Right lobe of liver (tissue), 6 donors: ENCODE measurements around the gene ZNF451. TPM values are rescaled to one million over a fixed set of nuclear protein-coding genes. Genes with fewer than 3 reads are reported as not detected.

Source experiments
- ATAC-seq, 4 donors: fragments of 200-7000 bp; cut with Tn5 transposase; one replicate each; pipeline ENCODE4 v1.9.1; 2020; ENCODE audit warnings: mild to moderate bottlenecking in 4 of 4, moderate library complexity in 4 of 4
- DNase-seq, 3 donors: peaks; one replicate each; pipeline ENCODE4 v3.0.0-alpha.2; 2020
- H3K27ac ChIP-seq, 3 donors: fragments of 200-600 bp; one replicate each; pipeline ENCODE4 v1.8.0; 2022
- H3K27me3 ChIP-seq, 2 donors: fragments of 200-600 bp; one replicate each; pipeline ENCODE4 v1.8.0; 2022
- H3K36me3 ChIP-seq, 4 donors: fragments of 200-600 bp; sonication (generic) in 1 of 4; one replicate each; pipeline versions ENCODE4 v1.5.1 to v1.8.0; 2017 to 2022; ENCODE audit warnings: control low read depth in 1 of 4
- H3K4me1 ChIP-seq, 4 donors: fragments of 200-600 bp; sonication (generic) in 1 of 4; one replicate each; pipeline versions ENCODE4 v1.5.1 to v1.8.0; 2017 to 2022; ENCODE audit warnings: control low read depth in 1 of 4
- H3K4me3 ChIP-seq, 3 donors: fragments of 200-600 bp; one replicate each; pipeline ENCODE4 v1.8.0; 2022
- H3K9me3 ChIP-seq, 4 donors: fragments of 200-600 bp; sonication (generic) in 1 of 4; one replicate each; pipeline versions ENCODE4 v1.5.1 to v1.8.0; 2017 to 2022; ENCODE audit warnings: control low read depth in 1 of 4
- POLR2A ChIP-seq: fragments of 450-650 bp; IDR thresholded peaks from one replicate; pipeline ENCODE4 v1.6.1; 2017; ENCODE audit warnings: antibody characterized with exemption, mild to moderate bottlenecking
- WGBS: methylation state at CpG from one replicate; pipeline ENCODE4 v1.1.6; 2018; ENCODE audit warnings: low coverage, low lambda C conversion rate; ENCODE audit not compliant: insufficient coverage; ENCODE audit errors: missing lambda C conversion rate; 5-methylcytosine and 5-hydroxymethylcytosine counted together
- intact Hi-C, 2 donors: fragments of 100-400 bp; cut with DNase I; formaldehyde crosslinking; loops; one replicate each; pipeline versions ENCODE4 v1.11.2 to v1.14.1; 2022
- total RNA-seq, 6 experiments: library from RNA; depleted of rRNA in 2 of 6; stranded (reverse); fragments of >200 nt in 2 of 6; fragmentation: NEBNext Ultra II Directional in 3 of 6; extraction: Animal tissue kit (Norgen Biotek cat#: 25700) in 3 of 6; gene quantifications; one replicate each; pipeline versions ENCODE4 v1.1.0 to v1.2.4, GENCODE V29; 2016 to 2023
- TF ChIP-seq, protein P1 (sequence below), 4 donors: fragments of 200-600 bp in 3 of 4; fragments of 450-650 bp in 1 of 4; IDR thresholded peaks; one replicate each; pipeline versions ENCODE4 v1.5.1 to v1.8.0; 2016 to 2022; ENCODE audit warnings: antibody characterized with exemption in 4 of 4, mild to moderate bottlenecking in 2 of 4
- donor health status: DM: no; HTN: yes; CAD: no.
- donor health status: DM: no; HTN: no; CAD: no.
- donor health status: DM: no; HTN: no; CAD: no.
- donor health status: DM: no; HTN: yes; CAD: no.
- donor health status: DM: no; HTN: yes; CAD: no.

ZNF451 gene
- total RNA-seq, 6 experiments from 2014 or later = 14.4 to 24.9 (median 19.1) TPM

DNA sequence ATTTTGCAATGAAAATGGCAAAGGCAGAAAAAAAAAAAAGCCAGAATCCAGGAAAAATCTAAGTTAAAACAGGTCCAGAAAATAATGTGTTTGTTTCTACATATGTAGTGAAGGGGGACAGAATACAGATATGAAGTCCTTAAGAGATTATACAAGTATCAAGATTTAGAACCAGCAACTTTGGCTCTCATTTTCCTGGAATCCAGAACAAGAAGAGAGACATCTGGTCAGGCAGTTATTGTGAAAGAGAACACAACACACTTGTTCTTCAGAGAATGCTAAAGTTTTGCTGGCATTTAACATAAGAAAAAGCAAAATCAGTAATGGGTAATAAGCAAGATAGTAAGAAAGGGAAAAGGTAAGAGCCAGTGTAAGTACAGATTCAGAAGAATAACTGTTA, 103.2 kb downstream of the ZNF451 start:
- intact Hi-C loops = no loop called here
- DNase-seq (no peak), ATAC-seq (no peak)
- H3K4me1 ChIP-seq = peaks cover 0 to 2% (median 0%) of the 10 kb centered on the region in 4 donors
- H3K27ac ChIP-seq = no peak overlapping the region
- no peaks in the 10 kb centered on the region for H3K27me3 ChIP-seq
- H3K9me3 ChIP-seq = no peaks in the 10 kb centered on the region
- H3K36me3 ChIP-seq = no peaks in the 10 kb centered on the region
- TF ChIP-seq, protein P1, sequence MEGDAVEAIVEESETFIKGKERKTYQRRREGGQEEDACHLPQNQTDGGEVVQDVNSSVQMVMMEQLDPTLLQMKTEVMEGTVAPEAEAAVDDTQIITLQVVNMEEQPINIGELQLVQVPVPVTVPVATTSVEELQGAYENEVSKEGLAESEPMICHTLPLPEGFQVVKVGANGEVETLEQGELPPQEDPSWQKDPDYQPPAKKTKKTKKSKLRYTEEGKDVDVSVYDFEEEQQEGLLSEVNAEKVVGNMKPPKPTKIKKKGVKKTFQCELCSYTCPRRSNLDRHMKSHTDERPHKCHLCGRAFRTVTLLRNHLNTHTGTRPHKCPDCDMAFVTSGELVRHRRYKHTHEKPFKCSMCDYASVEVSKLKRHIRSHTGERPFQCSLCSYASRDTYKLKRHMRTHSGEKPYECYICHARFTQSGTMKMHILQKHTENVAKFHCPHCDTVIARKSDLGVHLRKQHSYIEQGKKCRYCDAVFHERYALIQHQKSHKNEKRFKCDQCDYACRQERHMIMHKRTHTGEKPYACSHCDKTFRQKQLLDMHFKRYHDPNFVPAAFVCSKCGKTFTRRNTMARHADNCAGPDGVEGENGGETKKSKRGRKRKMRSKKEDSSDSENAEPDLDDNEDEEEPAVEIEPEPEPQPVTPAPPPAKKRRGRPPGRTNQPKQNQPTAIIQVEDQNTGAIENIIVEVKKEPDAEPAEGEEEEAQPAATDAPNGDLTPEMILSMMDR (IDR thresholded peaks at IDR 0.05) = no peak
- TF ChIP-seq POLR2A = no peak
- H3K4me3 ChIP-seq = no peak overlapping the region

DNA sequence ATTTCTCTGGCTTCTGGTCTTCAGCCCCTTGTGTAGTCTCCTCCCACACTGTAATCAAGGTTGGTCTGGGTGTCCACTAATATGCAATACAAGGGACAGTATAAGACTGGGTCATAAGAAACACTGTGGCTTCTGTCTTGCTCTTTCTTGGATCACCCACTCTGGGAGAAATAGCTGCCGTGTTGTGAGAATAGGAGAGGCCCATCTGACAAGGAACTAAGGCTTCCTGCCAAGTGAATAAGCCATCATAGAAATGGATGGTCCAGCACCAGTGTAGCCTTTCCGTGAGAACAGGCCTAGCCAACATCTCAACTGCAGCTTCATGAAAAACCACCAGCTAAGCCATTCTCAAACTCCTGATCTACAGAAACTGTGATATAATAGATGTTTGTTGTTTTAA, 105.5 kb downstream of the ZNF451 start:
- no peak for ATAC-seq
- 92% methylated on average over 2 of the region's 2 CpGs for WGBS
- no peaks in the 10 kb centered on the region for H3K27me3 ChIP-seq
- DNase-seq = no peak
- intact Hi-C loops = no loop called here
- no peak overlapping the region for H3K27ac ChIP-seq
- H3K4me3 ChIP-seq = no peak overlapping the region
- H3K9me3 ChIP-seq = no peaks in the 10 kb centered on the region
- no peaks in the 10 kb centered on the region for H3K36me3 ChIP-seq
- H3K4me1 ChIP-seq = no peaks in the 10 kb centered on the region
- no peak for TF ChIP-seq POLR2A
- TF ChIP-seq, protein P1 (IDR thresholded peaks at IDR 0.05) = no peak

DNA sequence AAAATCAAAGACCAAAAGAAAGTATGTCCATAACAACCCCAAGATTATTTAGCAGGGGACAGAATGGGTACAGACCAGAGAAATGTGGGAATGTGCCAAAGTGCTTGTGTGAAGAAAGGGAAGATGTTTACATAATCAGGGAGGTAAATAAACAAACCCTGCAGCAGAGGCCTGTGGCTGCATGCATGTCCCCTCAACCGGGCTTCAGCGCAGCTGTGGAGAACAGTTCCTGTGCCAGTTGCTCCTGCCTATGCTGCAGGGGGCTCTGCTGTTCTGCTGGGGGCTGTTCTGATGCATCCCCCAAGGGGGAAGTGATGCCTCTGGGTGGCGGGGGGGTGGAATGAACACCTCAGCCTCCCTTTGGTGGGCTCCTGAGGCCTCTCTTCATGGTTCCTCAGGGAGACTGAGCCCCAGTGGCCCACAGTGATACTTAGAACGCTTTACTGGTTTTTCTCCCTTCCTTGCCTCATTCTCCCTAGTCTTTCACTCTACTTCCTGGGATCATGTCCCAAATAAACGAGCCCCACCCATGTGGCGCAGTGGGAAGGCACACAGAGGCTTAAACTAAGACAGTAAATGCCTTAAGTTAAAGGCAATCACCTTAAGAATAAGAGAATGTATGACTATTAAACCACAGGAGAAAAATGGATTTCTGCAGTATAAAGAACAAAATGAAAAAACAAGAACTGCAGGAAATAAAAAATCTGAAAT, 109.1 kb downstream of the ZNF451 start:
- Histone ChIP-seq H3K36me3 (no peaks in the 10 kb centered on the region), H3K27me3 (no peaks in the 10 kb centered on the region), H3K9me3 (no peaks in the 10 kb centered on the region), H3K4me1 (no peaks in the 10 kb centered on the region), H3K4me3 (no peak overlapping the region), H3K27ac (no peak overlapping the region)
- ATAC-seq = peak in 1 of 4 donors; percentile 12
- 83% methylated on average over 3 of the region's 6 CpGs for WGBS
- no peak for DNase-seq
- intact Hi-C loops = no loop called here
- TF ChIP-seq, protein P1 (IDR thresholded peaks at IDR 0.05) = no peak
- TF ChIP-seq POLR2A = no peak

DNA sequence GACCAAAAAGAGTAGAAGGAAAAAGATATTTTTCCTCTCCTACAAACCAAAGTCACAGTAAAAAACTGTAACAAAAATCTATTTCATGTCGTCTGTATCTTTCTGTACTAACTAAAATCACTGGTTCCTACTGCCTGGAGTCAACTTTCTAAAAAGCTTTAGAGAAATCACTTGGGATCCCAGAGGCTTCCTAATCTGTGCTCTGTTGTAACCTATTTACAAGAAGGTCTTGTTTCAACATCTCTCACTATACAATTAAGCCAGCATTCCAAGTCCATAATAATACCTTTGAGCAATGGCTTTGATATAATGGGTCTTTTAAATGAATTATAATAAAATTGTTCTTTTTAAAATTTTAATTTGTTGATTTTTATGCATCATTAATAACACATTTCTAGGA, 111.7 kb downstream of the ZNF451 start:
- intact Hi-C loops = no loop called here
- no peaks in the 10 kb centered on the region for H3K4me1 ChIP-seq
- H3K27me3 ChIP-seq = no peaks in the 10 kb centered on the region
- no peak overlapping the region for H3K4me3 ChIP-seq
- H3K36me3 ChIP-seq = no peaks in the 10 kb centered on the region
- DNase-seq = no peak
- WGBS = 63% methylated on average over 1 of the region's 1 CpG
- H3K9me3 ChIP-seq = no peaks in the 10 kb centered on the region
- no peak overlapping the region for H3K27ac ChIP-seq
- no peak for ATAC-seq
- no peak for TF ChIP-seq POLR2A
- TF ChIP-seq, protein P1 (IDR thresholded peaks at IDR 0.05) = no peak
